UCSD-AML1 (cell line): Measurements from ENCODE around the gene GRM6.

ENCODE experiments used
- DNase-seq: peaks from one replicate; lab custom pipeline; 2025; ENCODE audit not compliant: unreplicated experiment; lab: John Stamatoyannopoulos, UW

The GRM6 gene

GRCh38 chr5:178994580-178995340 lies at the start of gene GRM6:
TSS of gene GRM6 (minus strand) at chr5:178995320. CDS start at chr5:178994944, 376 bp downstream.
- DNase-seq: no peak

GRCh38 chr5:179044765-179045164 lies 49.6 kb upstream of the GRM6 start:
- no peak for DNase-seq

DNA sequence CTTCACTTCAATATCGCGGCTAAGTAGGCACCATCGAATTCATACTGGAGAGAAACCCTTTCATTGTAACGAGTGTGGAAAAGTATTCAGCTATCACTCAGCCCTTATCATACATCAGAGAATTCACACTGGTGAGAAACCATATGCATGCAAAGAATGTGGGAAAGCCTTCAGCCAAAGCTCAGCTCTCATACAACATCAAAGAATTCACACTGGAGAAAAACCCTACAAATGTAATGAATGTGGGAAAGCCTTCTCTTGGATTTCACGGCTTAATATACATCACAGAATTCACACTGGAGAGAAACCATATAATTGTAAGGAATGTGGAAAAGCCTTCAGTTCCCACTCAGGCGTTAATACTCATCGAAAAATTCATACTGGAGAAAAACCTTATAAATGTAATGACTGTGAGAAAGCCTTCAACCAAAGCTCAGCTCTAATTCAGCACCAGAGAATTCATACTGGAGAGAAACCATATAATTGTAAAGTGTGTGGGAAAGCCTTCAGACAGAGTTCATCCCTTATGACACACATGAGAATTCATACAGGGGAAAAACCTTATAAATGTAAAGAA lies 38.0 kb upstream of the GRM6 start:
- DNase-seq: no peak

GRCh38 chr5:179023528-179024189 lies 28.5 kb upstream of the GRM6 start, which contains the start of gene ZNF879:
TSS of gene ZNF879 (plus strand) at chr5:179023804. CDS start at chr5:179025005, 1,201 bp downstream.
- peak; percentile 93 for DNase-seq

DNA sequence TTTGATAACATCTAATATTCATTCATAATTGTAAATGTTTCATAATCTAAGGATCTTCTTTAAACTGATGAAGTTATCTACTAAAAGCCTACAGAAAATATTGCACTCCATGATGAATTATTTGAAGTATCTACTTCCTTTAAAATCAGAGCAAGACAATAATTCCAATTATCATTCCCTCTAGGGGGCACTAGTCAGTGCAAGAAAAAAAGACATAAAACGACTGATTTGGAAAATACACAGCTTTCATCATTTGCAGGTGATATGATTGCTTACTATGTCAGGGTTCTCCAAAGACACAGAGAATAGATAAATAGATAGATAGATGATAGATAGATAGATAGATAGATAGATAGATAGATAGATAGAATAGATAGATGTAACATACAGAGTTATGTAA lies 13.5 kb upstream of the GRM6 start:
- no peak for DNase-seq

DNA sequence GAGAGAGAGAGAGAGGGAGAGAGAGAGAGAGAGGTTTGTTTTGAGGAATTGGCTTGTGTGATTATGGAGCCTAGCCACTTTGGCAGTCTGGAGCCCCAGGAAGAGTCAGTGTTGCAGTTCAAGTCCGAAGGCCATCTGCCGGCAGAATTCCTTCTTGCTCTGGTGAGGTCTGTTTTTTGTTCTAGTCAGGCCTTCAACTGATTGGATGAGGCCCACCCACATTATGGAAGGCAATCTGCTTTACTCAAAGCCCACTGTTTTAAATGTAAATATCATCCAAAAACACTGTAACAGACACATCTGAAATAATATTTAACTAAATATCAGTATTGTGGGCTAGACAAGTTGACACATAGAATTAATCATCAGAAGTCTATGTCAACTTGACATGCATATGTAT lies 11.4 kb upstream of the GRM6 start:
- no peak for DNase-seq

DNA sequence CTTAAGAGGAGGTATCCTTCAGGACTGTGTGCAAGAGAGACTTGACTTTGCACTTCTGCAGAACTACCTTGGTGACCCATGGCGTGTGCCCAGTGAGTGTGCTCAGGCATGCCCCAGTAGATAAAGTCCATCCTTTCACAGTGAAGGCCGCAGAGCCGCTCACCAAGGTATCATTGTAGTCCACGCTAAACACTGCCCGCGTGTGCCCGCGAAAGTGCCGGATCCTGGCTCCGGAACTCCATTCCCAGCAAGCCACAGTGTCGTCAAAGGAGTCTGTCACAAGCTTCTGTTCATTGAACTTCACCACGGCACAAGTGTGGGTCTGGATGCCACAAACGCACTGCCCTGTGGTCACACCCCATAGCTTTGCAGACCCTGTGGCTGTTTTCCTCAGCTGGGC lies 3.3 kb upstream of the GRM6 start:
- DNase-seq: no peak

DNA sequence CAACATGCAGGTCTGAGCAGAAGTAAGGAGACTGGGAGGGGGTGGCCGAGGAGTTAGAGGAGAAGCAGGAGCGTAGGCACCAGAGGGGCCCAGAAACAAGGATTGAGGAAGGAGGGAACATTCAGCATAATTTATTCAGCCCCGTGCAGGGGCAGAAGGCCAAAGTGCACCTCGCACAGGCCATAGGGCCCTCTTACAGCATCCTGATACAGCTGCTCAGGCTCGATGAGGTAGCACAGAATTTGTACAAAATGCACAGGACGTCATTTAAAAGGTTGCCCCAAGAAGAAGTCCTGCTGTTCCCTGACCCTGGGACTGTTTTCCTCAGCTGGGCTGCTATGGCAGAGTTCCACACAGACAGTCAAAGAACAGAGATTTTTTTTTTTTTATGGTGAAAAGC lies 2.1 kb upstream of the GRM6 start:
- DNase-seq: no peak

DNA sequence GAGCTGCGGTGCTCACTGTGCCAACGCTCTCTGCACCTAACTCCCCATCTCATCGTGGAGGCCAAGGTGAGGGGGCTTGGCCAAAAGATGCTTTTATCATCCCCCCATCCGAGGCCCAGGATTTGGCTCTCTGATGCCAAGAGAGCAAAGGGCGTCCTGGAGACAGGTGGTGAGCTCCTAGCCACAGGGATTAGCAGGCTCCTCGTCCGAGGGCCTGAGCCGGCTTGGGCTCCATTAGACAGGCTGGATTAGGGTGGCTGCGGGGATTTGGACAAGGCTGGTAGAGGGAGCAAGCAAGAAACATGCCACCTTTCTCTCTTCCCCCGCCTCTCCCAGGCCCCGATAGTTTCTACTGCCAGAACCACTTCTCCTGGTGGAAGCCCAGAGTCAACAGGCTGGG lies 1.0 kb upstream of the GRM6 start:
- DNase-seq: no peak

DNA sequence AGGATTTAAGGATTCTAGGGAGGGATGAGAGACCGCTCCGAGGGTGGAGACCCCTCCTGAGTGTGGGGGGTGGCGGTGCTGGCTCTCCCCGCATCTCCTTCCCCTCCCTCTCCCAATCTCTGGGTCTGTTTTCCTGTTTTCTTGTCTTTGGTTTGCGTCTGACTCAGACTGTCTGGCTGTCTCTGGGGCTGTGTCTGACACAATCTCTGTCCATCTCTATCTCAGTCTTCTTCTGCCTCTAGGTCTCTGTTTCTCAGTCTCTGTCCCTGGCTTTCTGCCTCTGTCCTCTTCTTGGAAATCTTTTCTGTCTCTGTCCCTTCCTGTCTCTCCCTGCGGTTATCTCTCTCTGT lies 196 bp upstream of the GRM6 start:
- DNase-seq: no peak

GRCh38 chr5:178993955-178994579 lies 1.1 kb downstream of the GRM6 start:
- no peak for DNase-seq

DNA sequence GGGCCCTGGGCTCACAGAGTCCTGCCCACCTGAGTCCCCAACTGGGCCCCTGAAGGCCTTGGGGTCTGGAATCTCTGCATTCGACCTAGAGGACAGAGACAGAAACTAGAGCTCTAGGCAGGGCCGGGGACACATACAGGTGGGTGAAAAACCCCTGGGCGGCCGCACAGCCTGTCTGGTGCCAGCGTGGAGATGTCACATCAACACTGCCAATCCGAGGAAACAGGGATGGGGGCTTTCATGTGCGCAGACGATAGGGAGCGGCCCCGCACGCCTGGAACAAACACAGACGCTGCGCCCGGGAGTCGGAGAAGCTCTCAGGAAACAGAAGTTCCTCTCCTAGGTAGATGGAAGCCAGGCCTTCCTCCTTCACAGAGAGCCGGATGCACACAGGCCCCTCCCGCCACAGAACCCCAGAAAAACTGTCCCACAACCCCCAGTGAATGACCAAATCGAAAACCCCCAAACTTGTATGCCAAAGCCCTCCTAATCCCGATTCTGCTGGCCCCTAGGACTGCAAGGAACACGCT lies 1.8 kb downstream of the GRM6 start:
- no peak for DNase-seq

DNA sequence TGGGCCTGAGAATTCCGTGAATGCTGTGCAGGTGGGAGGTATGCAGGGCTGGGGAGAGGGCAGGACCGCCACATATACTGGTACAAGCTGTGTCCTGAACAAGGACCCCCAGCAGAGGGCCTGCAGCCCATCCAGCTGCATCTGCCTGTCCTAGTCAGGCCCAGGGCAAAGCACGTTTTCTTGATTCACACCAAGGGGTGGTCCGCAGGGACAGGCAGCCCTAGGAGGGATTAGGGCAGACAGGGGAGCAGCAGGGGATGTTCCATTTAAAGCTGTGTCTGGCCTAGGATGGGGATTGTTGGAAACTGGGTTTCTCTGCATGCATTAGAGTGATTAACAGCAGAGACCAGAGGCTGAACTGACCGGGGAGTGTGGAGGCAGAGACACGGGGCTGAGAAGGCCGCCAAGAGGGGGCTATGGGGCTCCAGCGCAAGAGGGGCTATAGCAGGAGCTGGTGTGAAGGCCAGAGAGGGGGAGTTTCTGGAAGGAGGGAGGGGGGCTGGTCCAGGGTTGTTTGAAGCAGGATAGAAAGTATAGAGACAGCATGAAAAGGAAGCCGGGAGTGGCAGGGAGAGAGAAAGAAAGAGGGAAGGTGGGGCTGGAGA lies 2.7 kb downstream of the GRM6 start:
- no peak for DNase-seq

- no peak for DNase-seq
These were observed 3.7 kb downstream of the GRM6 start for GRCh38 chr5:178991190-178992145.

DNA sequence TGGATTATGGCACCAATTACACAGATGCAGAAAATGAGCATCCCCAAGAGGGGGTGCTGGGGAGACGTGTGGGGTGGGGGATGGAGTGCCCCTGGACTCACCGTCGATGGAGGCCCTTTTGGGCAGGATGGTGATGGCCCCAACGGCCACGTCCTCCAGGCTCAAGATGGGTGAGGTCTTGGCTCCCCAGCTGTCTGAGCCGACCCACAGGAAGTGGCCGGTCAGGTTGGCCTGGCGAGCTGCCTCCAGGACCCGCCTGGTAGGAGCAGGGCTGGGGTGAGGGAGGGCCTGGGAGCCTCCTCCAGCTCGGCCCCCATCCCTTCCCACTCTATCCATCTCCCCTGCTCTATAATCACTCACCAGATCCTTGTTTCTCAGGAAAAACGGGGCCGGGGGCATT lies 4.6 kb downstream of the GRM6 start:
- no peak for DNase-seq

DNA sequence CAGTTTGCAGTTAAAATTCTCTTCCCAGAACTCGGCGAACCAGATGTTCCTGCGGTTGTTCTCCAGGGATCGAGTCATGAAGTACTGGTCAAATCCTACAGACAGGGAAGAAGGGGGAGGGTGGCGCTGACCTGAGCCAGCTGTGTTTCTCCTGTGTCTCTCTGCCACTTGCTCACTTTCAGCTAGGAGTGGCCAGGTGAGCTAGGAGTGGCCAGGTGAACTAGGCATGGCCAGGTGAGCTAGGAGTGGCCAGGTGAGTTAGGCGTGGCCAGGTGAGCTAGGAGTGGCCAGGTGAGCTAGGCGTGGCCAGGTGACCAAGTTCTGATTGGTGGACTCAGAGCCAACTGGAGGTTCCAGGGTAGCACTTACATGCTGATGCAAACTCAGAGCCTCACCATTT lies 5.8 kb downstream of the GRM6 start:
- DNase-seq: no peak

- no peak for DNase-seq
These were observed 6.5 kb downstream of the GRM6 start for GRCh38 chr5:178988436-178989220.

GRCh38 chr5:178986326-178986960 lies 8.7 kb downstream of the GRM6 start:
- no peak for DNase-seq
